Right renal pelvis (tissue), 4 donors: ENCODE results near the gene ESRRA. TPM values are rescaled to one million over a fixed set of nuclear protein-coding genes. Genes with fewer than 3 reads are reported as not detected.

Experiments used
- DNase-seq, 4 donors: peaks; one replicate each; pipeline ENCODE4 v3.0.0-alpha.2; 2013; ENCODE audit warnings: low read depth in 4 of 4, low spot score in 3 of 4, missing footprints in 1 of 4
- polyA plus RNA-seq, 4 donors: library from polyadenylated mRNA; unstranded; fragments of 120-200 nt; gene quantifications; one replicate each; pipeline ENCODE4 v1.2.1, GENCODE V29; 2013; ENCODE audit not compliant: insufficient read length in 4 of 4

The ESRRA gene
- polyA plus RNA-seq, 4 donors, result 17.9 to 27.7 (median 18.5) TPM

DNA sequence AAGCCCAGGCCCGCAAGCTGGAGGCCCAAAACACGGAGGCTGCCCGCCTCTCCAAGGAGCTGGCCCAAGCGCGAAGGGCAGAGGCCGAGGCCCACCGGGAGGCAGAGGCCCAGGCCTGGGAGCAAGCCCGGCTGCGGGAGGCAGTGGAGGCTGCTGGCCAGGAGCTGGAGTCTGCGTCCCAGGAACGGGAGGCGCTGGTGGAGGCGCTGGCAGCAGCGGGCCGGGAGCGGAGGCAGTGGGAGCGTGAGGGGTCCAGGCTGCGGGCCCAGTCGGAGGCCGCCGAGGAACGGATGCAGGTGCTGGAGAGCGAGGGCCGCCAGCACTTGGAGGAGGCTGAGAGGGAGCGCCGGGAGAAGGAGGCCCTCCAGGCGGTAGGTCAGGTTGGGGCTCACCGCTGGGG lies 39.5 kb downstream of the ESRRA start:
- no peak for DNase-seq

DNA sequence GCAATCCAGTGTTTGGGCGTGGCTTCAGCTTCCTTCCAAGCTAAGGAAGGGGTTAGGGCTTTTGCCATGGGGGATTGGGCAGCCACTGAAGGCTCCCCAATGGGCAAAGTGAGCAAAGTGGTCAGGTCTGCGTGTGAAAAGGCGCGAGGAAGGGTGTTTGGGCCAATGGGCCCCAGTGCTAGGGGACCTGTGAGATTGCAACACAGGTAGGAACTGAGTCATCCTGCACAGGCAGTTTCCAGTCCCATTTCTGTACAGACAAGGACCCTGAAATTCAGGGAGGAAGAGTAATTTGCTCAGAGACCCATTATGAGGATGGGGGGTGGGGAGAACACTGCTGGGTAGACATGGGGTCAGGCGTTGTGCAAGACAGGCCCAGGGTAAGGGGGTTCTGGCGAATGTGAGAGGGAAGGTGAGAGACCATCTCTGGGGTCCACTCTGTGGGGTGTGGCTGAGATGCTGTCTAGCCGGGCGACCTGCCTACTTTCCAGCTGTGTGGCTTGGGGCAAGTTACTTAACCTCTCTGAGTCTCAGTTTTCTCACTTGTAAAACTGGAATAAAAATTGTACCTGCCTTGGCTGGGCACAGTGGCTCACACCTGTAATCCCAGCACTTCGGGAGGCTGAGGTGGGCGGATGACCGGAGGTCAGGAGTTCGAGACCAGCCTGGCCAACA lies 42.0 kb downstream of the ESRRA start:
- DNase-seq, result no peak

DNA sequence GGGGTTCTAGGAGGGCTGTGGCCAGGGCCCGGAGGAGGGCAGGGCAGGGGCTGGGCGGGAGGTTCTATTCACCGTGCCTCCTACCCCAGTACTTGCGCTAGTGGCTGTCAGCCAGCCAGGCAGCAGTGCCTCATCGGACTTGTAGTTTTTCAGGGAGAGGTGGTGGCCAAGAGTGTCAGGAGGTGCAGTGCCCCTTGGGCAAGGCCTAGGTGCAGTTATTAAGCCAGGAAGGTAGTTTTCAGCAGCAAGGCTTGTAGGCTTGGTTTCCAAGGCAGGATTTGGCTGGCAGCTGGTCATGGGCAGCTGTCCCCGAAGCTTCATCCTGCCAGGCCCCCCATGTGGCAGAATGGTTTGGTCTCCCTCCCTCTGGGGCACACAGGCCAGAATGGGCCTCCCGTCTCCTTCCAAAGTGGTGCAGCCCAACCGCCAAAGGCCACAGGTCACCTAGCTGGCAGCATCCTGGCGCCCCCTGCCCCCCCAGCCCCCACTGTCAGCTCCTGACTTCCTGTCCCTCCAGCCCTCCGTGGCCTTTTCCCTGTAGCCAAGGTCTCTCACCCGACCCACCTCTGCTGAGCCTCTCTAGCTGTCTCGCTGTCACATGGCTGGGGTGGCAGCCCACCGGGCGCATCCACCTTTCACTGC lies 43.2 kb downstream of the ESRRA start:
- no peak for DNase-seq

DNA sequence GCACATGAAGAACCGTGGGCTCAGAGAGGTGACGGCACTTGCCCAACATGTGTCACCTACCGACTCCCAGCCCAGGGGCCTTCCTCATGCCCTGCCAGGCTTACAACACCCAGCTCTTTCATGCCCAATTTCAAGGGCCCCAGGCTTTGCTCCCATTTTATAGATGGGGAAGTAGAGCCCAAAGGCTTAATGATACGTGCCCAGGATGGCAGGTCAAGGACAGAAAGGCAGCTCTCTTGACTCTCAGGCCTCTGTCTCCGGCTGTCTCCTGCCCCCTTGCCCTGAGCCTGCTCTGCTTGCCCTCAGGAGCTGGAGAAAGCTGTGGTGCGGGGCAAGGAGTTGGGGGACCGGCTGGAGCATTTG lies 43.7 kb downstream of the ESRRA start:
- no peak for DNase-seq

DNA sequence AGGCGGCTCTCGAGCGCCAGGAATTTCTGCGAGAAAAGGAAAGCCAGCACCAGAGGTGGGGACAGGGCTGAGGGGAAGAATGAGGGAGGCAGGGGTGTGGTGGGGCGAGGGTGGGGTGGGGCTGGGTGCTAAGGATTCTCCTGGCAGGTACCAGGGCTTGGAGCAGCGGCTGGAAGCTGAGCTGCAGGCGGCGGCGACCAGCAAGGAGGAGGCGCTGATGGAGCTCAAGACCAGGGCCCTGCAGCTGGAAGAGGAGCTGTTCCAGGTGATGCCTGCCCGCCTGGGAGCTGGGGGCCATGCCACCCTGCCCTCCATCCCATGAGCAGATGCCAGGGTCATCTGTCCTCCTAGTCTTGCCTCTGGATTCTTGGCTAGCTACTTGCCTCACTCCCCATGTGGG lies 44.1 kb downstream of the ESRRA start:
- DNase-seq, result no peak

DNA sequence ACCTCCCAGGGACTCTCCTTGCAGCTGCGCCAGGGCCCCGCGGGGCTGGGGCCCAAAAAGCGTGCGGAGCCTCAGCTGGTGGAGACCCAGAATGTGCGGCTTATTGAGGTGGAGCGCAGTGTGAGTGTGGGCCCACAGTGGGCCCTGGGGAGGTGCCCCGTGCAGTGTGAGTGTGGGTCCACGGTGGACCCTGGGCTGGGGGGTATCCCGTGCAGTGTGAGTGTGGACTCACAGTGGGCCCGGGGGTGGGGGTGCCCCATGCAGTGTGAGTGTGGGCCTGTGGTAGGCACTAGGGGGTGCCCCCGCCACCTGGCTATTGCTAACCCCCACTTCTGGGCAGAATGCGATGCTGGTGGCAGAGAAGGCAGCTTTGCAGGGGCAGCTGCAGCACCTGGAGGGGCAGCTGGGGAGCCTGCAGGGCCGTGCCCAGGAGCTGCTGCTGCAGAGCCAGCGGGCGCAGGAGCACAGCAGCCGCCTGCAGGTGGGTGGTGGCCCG lies 45.9 kb downstream of the ESRRA start:
- no peak for DNase-seq

DNA sequence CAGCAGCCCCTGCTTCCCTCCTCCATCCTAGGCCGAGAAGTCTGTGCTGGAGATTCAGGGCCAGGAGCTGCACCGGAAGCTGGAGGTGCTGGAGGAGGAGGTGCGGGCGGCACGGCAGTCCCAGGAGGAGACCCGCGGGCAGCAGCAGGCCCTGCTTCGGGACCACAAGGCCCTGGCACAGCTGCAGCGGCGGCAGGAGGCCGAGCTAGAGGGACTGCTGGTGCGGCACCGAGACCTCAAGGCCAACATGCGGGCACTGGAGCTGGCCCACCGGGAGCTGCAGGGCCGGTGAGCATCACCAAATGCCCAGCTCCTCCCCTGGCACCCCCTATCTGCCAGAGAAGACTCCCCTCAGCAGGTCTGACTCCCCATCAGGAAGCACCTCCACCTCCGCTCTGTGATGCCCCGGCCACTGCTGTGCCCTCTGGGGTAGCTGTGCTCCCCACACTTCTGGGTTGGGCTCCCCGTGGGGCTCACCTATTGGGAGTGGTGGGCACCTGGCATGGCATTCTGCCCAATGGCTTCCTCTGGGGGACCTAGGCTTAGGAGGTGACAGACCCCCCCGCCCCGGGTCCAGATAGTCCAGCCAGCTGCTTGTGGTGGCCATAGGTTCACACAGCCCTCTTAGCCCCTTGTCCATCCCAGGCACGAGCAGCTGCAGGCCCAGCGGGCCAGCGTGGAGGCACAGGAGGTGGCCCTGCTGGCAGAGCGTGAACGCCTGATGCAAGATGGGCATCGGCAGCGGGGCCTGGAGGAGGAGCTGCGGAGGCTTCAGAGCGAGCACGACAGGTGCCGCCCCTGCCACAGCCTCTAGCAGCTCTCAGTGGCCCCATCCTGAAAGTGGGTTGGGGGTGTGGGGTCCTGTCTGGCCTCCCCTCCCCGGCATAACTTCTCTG lies 47.0 kb downstream of the ESRRA start:
- DNase-seq, result no peak

DNA sequence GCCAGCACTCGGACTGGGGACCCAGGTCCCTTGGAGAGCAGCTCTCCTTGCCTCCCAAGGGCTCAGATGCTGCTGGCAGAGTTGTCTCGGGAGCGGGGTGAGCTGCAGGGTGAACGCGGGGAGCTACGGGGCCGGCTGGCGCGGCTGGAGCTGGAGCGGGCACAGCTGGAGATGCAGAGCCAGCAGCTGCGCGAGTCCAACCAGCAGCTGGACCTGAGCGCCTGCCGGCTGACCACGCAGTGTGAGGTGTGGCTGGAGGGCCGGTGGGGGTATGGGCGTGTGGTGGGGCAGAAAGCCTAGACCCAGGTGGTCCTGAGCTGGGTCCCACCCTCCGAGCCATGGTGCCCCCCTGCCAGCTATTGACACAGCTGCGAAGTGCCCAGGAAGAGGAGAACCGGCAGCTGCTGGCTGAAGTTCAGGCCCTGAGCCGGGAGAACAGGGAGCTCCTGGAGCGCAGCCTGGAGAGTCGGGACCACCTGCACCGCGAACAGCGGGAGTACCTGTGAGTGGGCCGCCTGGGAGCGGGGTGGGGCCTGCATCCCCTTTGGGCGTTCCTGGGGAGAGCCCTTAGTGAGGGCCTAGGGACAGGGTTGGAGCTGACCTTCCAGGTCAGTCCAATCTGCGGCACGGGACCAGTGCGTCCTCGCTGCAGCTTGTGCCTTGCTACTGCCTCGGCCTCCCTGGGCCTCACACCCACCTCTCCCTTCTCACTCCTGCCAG lies 47.8 kb downstream of the ESRRA start:
- no peak for DNase-seq

DNA sequence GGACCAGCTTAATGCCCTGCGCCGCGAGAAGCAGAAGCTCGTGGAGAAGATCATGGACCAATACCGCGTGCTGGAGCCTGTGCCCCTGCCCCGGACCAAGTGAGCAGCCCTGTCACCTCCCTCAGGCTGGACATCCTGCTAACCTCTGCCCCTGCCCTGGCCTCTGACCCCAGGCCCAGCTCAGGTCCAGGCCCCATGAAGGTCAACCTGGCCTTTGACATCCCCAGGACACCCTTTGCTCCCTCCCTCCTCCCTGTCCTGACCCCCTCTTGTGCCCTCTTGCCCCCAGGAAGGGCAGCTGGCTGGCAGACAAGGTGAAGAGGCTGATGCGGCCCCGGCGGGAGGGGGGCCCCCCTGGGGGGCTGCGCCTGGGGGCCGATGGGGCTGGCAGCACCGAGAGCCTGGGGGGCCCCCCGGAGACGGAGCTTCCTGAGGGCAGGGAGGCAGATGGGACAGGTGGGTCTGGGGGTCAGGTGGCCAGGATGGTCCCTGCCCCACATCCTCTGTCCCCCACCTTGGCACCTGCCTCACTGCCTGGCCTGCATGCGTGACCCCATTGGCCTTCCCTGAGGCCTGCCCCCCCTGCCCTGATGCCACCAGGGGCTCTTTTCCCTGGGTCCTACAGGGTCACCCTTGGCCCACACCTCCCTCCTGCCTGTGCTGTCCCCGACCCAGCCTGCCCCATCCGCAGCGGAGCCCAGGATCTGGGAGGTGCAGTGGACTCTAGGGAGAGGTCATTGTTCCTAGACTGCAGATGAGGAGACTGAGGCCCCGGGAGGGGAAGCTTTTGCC lies 48.6 kb downstream of the ESRRA start:
- no peak for DNase-seq

DNA sequence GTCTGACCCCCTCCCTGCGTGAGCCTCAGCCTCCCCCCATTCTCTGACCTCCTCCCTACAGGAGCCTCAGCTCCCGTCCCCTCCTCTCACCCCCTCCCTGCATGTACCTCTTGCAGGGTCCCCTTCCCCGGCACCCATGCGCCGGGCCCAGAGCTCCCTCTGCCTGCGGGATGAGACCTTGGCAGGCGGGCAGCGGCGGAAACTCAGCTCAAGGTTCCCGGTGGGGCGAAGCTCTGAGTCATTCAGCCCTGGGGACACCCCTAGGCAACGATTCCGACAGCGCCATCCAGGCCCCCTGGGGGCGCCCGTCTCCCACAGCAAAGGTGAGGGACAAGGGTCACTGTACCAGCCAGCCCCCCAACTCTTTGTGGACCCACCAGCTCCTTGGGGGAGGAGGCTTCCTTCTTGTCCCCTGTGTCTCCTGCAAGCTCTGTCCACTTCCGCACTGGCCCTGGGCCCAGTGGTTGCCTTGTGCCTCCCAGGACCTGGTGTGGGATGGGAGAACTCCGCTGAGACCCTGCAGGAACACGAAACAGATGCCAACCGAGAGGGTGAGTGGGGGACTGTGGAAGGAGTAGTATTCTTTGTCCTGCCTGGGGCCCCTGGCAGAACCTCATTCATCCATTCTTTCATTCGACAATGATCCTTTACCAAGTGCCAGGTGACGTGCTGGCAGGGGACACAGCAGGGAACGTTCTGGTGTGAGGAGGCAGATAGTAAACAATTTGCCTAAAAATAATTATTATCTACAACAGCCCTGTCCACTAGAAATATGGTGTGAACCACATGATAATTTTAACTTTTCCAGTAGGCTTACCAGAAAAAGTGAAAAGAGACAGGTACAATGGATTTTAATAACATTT lies 50.0 kb downstream of the ESRRA start:
- DNase-seq, result no peak

DNA sequence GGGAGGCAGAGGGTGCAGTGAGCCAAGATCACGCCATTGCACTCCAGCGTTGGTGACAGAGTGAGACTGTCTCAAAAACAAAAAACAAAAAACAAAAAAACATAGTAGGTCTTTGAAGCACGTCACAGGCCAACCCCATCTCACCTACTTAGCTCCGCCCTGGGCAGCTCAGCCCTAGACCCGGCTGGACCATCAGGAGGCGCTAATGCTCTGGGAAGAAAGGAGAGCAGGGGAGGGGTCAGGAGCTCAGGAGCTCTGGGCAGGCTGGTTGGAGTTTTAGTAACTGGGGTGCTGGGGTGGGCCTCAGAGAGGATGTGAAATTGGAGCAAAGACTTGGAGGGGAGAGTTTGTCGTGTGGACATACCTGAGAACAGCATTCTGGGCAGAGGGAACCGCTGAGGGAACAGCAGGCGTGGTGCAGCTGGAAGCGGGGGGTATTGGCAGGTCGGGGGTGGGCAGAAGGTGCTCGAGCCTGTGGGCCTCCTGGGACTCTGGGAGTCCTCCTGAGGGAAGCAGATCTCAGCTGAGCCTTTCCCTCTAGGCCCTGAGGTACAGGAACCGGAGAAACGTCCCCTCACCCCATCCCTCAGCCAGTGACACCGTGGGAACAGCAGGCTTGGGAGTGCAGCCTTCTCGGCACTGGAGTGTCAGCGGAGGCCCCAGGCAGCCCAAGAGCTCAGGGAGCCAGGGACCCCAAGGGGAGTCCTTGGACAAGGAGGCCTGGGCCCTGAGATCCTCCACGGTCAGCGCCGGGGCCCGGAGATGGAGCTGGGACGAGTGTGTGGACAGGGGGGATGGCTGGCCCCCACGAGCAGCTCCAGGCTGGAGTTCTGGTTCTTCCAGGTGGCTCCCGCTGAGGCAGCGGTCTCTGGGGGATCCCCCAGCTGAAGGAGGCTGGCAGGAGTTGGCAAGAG lies 51.4 kb downstream of the ESRRA start:
- no peak for DNase-seq

DNA sequence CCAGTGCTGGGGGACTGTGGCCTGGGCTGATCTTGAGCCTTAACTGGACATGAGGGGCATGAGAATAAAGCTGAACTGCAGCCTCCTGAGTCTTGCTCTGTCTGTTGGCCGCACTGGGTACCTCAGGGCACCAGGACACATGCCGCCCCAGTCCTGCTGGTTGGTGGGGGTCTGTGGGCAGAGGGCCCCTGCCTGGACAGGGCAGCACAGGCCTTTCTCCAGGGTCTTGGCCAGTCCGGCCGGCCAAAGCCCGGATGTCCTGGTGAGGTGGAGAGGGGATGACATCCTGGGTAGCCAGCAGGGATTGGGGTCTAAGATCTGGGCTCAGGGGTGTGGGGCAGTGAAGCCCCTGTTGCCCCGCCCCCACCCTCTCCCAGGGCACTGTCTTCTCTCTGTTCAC lies 52.1 kb downstream of the ESRRA start:
- no peak for DNase-seq

DNA sequence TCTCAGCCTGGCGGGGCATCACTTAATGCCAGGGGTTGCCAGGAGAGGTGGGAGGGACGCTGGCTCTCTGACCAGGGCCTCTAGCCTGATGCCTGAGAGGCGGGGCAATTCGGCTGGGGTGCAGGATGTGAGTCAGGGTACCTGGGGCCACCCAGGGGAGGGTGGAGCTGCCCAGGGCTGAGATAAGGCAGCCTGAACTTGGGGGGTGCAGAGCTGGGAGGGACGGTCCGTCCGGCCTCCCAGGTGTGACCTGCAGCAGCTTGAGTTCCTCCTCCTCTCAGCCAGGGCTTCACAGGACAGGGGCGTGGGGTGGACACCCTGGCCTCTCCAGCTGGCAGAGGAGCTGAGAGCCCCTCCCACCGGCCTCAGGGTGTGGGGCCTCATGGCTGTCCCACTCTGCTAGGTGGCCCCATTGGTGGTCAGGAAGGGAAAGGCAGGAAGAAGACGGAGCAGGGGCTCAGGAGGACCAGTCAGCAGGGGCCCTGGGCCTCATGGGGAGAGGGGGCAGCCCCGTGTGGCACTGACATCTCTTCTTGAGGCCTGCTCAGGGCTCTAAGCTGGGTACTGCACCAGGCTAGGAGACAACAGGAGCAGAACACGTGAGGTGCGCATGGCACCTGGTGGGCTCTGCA lies 52.7 kb downstream of the ESRRA start:
- no peak for DNase-seq

DNA sequence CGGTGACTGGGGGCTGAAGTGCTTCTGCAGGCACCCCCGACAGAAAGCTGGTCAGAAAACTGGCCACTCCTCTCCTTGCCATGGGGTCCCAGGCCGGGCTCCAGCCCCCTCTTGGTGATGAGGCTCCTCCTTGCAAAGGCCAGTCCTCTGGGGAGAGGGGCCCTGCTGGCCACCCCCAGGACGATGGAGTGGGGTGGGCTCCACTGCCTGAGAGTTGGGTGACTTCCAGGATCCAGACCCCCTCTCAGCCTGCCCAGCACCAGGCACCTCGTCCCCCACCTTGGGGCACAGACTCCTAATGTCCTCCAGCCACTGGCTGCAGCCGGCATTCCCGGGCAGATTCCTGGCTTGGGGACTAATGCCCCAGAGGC lies 53.2 kb downstream of the ESRRA start:
- no peak for DNase-seq

DNA sequence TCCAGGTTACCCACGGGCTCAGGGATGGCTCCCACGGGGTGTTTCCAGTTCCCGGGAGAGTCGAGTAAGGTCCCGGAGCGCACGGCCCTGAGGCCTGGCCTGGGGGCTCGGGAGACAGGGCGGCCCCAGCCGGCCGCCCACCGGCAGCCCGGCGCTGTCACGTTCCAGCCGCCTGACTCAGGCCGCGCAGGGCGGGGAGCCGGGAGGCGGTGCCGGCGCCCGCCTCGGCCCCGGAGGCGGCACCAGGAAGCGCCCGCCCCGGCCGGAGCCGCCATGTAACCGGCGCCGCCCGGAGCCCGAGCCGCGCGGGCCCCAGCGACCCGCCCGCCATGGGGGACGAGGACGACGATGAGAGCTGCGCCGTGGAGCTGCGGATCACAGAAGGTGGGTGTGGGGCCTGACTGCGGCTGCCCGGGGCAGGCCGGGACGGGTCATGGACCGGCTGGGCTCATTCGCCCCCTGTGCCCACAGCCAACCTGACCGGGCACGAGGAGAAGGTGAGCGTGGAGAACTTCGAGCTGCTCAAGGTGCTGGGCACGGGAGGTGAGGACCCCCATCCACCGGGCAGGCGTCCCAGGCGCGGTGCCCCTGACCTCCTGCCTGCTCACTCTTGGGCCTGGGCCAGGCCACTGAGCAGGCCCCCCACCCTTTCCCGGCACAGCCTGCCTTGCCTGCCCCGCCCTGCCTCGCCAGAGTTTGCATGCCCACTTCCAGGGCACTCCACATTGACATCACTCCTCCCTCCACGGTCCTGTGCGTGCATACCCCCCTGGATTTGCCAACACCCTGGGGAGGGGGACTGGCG lies 53.8 kb downstream of the ESRRA start, which contains the start of gene RPS6KA4:
TSS of gene RPS6KA4 (plus strand) at position 256 of the 805 bp plus-strand sequence. CDS start at position 330, 74 bp downstream.
- peak in 1 of 4 donors; percentile 58 for DNase-seq

DNA sequence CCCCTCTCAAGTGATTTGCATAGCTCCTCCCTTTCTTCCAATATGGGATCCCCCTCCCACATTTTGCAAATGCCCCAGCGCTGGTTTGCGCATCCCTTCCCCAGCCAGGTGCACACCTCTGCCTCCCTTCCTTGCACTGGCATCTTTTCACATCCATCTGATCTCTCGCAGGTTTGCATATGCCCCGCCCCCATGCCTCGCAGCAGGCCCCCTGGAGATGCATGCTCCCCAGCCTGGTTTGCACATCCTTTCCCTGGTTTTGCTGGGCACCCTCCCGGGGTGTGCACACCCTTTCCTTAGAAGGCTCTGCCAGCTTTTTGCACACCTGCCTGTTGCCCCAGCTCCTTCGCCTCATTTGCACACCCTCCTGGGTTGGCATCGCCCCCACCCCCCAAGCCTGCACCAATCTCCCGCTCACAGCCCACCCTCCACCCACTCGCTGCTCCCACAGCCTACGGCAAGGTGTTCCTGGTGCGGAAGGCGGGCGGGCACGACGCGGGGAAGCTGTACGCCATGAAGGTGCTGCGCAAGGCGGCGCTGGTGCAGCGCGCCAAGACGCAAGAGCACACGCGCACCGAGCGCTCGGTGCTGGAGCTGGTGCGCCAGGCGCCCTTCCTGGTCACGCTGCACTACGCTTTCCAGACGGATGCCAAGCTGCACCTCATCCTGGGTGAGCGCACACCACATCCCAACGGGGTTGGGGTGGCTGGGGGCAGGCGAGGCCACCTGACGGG lies 54.6 kb downstream of the ESRRA start:
- DNase-seq, result no peak
